ENCODE data around the gene TTC9.

The TTC9 gene

DNA sequence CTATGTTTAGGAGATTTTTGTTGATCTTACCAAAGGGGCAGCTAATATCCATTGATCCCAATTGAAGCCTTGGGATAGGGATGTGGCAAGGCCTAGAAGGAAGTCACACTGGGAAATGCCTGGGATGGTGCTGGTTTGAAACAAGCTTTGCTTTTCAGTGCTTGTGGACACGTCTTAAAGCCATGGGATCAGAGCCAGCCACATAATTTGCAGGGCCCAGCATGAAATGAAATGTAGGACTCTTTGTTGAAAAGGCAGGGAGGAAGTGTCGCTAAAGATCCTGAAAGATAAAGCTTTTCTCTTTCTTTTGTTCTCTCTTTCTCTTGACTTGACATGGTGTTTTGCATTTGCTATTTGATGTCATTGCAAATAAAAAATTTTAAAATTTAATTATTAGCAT is 5.0 kb downstream of the TTC9 start:
- DNase-seq, result no peak

DNA sequence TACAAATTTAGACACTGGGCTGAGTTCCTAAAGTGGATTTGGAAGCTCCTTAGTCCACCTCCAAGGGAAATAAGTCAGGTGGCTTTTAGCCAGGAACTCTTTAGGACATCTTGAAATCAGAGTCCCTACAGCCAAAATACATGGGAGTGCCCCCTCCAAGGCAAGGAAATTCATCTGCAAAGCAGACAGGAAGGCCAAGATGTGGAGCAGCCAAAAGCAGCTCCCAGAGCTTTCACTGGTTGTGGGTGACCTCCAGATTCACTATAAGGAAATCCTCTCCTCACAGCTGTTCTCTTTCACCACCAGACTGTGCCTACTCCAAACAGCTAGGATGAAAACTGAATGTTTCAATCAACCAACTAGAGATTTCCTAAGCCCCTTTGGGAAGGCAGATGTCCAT is 6.6 kb downstream of the TTC9 start:
- no peak for DNase-seq

DNA sequence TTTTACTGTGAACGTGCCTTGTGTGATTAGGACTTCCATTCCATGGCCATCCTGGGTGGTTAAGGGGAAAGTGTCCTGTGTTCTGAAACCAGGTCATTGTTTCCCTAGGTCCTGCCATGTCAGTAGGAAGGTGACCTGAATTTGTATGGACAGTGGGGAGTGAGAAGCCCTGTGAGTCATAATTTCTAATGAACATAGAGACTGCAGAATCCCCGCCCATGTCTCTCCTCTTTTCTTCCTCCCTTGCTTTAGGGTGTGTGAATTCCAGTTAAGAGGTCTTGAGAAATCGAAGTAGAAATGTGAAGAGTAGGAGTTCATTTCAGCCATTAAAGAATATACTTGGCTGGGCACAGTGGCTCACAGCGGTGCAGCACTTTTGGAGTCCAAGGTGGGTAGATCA is 8.1 kb downstream of the TTC9 start:
- DNase-seq, result no peak

DNA sequence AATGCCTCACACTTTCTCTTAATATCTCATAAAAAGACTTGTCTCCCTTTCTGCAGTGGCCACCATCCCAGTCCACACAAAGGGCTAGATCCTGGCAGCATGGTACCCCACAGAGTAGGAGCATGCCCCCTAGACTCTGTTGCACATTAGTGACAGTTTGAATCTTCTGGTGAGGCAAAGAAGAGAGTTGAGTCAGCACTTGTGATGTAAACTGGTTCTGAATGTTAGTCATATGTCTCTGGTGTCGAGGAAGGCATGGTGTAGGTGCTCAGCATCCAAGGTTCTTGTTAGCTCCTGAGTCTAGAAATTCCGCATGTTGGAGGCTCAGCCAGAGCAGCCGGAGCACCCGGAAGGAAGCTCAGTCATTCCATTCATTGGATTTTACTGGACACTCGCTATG is 9.8 kb downstream of the TTC9 start:
- no peak for DNase-seq

DNA sequence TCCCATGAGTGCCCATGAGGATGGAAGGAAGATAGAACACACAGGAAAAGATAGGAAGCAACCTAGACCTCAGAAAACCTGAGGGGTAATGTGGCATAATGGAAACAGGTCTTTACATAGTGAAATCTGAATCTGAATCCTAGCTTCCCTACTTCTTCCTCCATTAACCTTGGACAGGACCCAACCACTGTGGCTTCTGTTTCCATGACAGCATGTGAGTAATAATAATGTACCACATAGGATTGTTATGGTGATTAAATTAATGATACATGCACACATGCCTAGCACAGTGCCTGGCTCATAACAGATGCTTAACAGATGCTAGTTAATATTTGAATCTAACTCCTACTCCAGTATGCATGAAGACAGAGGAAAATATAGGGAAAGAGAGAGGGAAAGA is 11.2 kb downstream of the TTC9 start:
- no peak for DNase-seq

DNA sequence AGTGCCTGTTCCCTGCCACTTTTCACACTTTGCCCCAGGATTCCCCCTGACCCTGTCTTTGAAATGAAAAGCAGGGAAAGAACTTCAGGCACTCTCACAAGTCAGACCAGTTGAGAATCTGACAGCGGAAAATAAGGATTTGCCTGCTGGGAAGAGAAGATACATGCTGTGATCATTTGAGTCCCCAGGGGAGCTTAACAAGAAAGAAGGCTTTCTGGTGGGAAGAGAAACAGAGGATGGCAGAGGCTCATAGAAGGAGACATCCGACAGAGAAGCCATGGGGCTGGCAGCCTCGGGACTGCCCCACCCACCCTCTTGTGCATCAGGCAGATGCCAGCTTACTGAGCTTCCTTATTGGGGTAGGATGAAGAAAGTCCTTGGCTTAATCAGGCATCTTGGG is 11.9 kb downstream of the TTC9 start:
- DNase-seq, result no peak

DNA sequence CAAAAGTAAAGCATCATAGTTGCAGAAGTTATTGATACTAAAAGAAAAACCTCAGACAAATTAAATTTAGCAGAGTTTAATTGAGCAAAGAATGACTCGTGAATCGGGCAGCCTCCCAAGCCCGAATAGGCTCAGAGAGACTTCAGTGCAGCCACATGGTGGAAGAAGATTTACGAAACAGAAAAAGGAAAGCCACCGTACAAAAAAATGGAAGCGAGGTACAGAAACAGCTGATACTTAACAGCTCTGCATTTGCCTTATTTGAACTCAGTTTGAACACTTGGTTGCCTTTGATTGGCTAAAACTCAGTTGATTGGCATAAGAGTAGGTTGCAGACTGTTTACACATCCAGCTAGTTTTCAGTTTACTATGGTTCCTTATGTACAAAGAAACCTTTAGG is 12.9 kb downstream of the TTC9 start:
- DNase-seq, result no peak

DNA sequence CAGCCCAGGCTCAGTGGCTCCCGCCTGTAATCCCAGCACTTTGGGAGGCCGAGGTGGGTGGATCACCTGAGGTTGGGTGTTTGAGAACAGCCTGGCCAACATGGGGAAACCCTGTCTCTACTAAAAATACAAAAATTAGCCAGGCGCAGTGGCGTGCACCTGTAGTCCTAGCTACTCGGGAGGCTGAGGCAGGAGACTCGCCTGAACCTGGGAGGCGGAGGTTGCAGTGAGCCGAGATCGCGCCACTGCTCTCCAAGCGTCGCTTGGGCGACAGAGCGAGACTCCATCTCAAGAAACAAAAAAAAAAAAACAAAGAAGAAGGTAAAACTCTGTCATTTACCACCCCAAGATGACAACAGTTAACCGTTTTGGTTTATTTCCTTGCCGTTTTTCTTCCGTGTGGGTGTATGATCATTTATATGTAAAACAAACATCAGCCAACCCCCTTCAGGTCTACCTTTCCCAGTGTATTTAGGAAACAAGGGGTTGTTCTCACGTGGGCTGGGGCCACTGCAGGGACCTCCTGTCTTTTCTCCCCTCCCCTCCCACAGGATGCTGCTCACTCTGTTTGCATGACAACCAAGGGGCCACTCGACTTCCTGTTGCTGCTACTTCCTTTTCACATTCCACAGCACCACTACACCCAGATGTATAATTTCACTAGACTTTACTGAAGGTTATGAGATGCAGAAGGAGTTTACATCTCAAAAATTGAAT is 13.6 kb downstream of the TTC9 start:
- DNase-seq, result peak; percentile 30

DNA sequence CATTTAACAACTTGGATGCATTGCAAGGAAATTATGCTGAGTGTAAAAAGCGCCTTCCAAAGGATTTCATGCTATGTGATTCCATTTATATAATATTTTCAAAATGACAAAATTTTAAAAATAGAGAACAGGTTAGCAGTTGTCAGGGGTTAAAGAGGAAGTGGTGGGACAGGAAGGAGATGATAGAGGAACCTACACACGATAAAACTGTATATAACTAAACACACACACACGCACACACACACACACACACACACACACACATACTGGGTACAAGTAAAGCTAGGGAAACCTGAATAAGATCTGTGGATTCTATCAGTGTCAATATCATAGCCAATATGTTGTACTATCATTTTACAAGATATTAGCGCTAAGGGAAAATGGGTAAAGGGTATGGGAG is 17.2 kb downstream of the TTC9 start:
- DNase-seq, result peak; percentile 1

DNA sequence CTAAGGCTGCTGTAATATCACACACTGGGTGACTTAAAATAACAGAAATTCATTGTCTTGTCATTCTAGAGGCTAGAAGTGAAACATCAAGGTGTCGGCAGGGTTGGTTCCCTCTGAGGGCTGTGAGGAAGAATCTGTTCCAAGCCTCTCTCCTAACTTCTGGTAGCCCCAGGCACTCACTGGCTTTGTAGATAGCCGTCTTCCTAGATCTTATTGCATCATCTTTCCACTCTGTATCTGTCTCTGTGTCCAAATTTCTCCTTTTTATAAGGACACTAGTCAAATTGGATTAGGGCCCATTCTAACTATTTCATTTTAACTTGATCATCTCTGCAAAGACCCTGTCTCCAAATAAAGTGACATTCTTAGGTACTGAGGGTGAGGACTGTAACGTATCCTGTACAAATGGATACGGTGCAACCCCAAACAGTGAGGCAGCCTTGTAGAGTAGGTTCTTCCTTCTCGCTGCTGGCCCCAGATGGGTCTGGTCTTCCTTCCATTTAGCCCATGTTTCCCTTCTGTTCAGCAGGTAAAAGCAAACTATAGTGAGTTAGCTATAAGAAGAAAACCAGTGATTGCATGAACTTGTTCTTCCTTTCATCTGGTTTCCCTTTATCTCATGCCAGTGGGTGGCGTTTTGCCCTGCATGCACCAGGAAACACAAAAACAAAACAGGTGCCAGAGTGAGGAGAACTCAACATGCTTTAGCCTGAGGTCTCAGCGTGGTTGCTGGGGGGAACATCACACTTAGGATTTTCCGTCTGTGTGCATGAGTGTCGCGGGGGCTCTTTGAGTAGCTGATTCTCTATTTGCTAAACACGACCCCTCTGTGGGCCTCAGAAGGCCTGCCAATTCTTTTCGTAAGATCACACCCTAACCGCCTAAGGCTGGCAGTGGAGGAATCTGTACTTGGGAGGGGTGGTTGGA is 19.5 kb downstream of the TTC9 start:
- no peak for DNase-seq

DNA sequence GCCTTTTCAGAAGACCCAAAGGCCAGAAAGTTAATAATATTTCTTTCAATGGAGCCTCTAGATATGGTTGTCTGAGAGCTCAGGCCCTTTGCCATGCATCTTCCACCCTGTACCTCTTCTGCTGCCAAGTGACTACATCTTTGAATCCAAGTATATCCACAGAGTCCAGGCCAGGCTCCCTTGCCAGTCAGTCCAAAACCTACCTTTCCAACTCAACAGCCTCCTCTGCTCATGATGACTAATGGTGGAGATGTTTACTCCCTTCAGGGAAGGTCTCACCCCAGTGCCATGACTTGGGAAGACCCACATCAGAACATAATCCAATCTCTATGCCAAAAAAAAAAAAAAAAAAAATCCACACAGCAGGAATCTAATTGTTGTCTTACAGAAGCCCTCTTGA is 20.4 kb downstream of the TTC9 start:
- DNase-seq, result no peak

DNA sequence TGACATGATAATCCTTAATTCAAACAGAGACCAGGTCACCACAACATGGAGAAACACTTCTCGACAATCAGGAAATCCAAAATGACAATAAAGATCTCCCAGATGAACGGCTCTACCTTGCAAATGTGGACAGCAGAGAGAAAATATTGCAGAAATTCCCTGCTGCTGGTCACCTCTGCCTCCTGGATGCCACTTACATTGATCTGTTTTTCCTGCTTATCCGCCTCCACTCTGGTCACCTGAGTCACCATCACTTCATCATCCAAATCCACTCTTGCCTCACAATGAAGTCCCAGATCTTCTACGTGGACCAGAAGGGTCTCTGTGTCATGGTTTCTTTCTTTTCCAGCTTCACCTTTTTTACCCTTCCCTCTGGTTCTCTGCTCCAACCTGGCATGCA is 21.1 kb downstream of the TTC9 start:
- no peak for DNase-seq

DNA sequence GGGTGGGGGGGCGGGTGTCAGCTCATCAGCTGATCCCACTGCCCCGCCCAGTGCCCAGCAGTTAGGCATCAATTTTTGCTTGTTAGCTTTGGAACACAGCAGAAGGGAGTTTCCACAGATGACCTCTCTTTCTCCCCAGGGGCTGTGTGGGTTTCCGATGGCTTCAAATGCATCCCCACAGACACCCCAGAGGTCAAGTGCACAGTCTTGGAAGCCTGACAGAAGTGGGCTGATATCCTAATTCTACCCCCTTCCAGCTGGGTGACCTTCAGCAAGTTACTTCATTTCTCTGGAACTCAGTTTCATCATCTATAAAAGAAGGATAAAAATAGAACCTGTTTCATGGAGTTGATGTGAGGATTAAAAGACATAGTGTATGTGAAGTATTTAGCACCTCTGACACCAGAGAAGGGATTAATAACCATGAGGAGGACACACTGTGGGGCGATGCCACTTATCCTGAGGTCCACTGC is 22.0 kb downstream of the TTC9 start:
- DNase-seq, result no peak

DNA sequence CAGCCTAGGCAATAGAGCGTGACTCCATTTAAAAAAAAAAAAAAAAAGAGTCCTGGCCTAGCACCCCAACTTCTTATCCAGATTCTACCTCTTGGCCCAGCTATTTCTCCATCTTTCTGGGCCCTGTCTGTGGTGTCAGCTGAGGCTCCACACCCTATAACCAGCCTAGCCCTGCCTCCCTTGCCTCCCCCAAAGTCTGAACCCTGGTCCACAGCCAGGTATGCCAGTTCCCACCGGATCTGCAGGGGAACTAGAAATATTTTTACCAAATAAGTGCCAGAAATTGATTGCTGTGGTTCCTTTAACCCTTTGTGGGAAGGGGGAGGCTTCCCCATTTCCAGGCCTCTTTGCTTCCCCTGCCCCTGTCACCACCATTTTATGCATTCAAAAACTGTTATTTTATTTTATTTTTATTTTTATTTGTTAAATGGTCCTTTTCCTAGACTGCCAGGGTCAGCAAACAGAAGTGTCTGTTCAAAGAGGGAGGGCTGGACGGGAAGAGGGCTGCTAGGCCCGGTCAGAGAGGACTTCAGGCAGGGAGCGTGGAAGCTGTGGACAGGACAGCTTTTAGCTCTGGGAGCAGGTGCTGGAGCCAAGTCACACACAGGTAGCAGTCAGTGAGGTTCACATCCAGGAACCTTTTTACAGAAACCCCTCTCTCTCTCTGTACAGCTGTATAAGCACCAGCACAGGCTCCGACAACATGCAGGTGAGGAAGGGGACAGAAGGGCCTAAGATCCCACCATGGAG is 23.2 kb downstream of the TTC9 start:
- no peak for DNase-seq

DNA sequence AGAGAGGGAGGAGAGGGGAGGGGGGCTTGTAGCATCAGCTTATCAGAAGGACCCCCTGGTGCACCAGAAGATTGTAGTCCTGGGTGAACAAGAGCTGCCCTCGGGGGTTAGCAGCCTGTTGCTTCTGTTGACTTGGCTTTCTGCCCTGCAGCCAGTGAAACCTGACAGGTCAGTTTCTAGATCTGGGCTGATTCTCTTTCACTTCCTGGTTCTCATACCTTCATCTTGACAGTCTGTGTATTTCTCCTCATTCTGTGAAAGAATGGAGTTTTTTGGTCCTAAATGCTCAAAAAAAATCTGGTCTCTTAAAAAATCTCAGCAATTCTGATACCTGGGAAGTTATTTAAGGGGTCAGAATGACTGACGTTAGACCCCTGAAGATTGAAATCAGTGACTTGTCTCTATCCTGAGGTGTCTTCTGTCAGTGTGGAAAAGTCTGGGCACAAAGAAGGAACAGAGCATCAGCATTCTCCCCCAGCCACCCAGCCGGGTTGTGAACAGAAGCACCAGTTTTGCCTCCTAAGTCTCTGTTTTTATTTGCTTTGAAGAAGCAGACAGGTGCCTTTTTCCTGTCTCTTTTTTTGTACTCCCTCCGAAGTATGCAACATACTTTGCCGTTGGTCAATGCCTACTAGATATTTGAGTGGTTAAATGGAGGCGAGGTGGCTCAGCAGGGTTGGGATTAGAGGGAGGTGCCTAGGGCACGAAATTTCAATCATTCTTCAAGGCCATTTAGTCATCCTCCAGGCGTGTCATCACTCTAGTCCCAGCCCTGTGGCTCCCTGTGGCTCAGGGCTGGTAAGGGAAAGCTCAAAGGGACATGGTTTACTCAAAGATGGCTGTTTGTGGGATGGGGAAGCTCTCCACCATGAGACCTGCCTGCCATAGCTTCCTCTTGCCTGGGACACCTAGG is 24.0 kb downstream of the TTC9 start:
- DNase-seq, result no peak

DNA sequence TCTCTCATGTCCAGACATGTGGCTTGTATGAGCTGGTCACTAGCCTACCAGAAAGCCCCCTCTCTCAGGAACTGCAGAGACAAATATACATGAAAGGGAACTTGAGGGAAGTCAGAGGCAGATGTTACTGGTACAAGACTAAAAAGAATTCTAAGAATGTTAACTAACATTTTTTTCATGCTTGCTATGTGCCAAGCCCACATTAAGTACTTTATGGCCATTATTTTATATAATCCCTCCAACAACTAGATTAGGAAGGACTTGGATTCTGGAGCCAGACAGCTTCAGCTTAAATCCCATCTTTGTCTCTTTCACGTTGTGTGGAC is 24.6 kb downstream of the TTC9 start:
- DNase-seq, result no peak

DNA sequence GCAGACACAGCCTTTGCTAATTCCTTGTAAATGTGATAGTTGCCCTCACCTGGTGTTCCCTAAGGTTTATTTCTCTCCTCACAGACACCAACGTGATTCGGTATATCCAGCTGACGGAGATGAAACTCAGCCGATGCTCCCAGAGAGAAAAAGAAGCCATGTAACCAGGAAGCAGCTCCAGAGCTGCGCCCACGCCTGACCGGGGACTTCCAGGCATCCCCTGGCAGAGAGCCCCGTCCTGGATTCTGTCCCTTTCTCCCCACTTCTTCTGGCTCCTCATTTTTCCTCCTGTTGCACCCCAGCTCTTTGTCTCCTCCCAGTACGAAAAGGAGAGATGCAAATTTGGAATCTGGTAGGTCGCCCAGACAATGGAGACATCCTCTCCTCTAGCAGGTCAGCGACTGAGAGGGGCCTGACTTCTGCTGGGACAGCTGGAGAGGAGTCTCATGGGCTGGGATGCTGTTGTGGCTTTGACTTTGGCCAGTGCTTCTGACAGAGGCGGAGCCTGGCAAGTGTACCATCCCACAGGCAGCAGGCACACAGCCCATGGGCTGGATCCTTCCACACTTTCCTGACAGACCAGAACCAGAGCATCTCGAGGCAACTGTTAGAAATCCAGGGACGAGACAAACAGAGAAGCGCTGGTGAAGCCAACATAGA is 29.4 kb downstream of the TTC9 start:
- DNase-seq, result no peak

DNA sequence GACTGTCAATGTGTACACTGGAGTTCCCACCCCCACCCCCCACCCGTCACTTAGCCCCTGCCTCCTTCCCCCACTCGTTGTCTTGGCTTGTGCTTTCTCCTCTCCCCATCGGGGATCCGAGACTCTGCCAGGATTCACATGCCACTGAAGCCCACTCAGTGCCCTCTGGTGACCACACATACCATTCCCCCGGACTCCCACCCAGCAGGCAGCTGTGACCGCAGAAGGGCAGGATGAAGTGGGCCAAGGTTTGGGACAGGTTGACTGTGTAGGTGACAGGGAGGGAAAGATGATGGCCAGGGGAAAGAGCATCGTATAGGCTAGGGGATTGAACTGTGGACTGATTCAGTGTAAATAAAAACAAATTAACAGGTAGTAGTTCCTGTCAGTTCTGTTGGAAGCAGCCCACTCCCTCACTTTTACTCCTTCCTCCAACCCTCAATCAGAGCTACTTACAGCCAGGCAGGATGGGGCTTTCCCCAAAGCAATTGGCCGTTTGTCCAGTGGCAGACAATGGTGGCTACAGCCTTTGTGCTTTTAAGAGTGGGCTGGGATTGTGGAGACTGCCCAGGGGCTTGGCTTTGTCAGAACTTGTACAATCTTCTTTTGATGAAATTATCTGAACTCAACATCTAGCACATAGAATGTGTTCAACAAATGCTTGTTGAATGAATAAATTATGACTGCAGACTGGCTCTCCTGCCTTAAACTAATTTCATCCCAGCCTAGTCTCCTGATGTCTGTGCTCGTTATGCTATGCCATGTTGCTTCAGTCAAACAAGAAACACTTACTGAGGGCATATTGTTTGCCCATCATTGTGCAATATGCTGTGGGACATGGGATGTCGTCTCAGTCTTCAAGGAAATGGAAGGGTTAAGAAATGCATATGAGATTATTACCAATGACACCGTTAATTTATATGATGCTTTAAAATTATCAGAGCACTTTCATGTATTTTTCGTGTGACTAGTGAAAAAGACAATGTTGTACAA is 30.2 kb downstream of the TTC9 start:
- DNase-seq, result no peak

DNA sequence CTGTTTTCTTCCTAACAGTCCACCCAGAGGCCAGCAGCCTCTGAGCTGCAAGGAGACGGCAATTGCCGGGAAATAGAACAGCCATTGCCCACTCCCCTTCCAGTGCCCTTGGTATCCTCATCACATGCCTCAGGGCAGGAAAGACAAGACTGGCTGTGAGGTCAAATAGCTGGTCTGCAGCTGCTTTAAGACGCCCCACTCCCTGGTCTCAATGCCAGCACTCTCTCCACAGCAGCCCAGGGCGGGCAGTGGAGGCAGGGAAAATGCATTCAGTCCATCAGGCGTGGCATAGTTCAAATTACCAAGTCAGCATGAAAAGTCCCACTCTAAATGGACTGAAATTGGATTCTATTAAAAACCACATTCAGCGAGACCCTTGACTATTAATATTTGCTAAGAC is 35.6 kb downstream of the TTC9 start:
- no peak for DNase-seq

DNA sequence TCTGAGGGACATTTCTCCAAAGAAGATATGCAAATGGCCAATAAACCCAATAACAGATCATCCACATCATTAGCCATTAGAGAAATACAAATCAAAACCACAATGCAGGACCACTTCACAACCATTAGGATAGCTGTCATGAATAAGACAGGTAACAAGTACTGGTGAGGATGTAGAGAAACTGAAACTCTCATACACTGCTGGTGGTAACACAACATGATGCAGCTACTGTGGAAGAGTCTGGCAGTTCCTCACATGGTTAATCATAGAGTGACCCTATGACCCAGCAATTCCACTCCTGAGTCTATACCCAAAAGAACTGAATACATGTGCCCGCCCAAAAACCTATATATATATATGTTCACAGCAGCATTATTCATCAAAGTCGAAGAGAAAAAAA is 39.0 kb downstream of the TTC9 start:
- no peak for DNase-seq

DNA sequence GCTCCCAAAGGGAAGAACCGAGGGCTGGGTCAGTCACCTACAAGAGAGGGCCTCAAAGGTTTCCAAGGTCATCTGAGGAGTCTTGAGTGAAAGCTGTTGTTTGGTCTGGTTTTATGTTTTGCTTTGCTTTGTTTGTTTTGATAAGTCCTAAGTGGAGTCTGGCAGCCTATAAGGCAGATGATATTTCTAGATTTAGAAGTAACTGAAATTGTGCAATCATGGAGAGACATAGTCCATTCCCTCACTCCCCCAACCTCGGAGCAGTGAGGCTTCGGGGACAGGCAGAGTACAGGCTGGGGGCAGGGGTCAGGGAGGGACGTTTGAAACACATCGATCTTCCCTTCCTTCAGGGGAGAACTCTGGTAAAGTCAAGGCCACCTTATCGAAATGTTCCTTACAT is 42.3 kb downstream of the TTC9 start:
- DNase-seq, result no peak
